Measurements from ENCODE around the gene ERLIN1.
"Not testable (repeated sequence)": the region's sequence is repeated elsewhere in the genome, so short reads cannot be mapped to it uniquely, and the experiment has no call there.

Gene ERLIN1

GRCh38 chr10:100131571-100131970 is 54.3 kb downstream of the ERLIN1 start:
- TF ChIP-seq CTCF (conservative IDR thresholded peaks at IDR 0.05; ENCODE audit: control insufficient read depth, insufficient read depth, low read depth, low read length), result no peak
- no peak for DNase-seq (ENCODE audit: low read depth)
- no peak overlapping the region for H3K4me3 ChIP-seq (ENCODE audit: control insufficient read depth, low read depth, low read length)

- no peak for DNase-seq (ENCODE audit: low read depth)
- no peak overlapping the region for H3K4me3 ChIP-seq (ENCODE audit: control insufficient read depth, low read depth, low read length)
- TF ChIP-seq CTCF (conservative IDR thresholded peaks at IDR 0.05; ENCODE audit: control insufficient read depth, insufficient read depth, low read depth, low read length), result no peak
Measured at GRCh38 chr10:100130831-100131230, 55.0 kb downstream of the ERLIN1 start.

- DNase-seq (ENCODE audit: low read depth), result no peak
- TF ChIP-seq CTCF (conservative IDR thresholded peaks at IDR 0.05; ENCODE audit: control insufficient read depth, insufficient read depth, low read depth, low read length), result no peak
Measured at GRCh38 chr10:100129424-100129823, 56.4 kb downstream of the ERLIN1 start.

GRCh38 chr10:100128951-100129350 is 56.9 kb downstream of the ERLIN1 start:
- no peak overlapping the region for H3K4me3 ChIP-seq (ENCODE audit: control insufficient read depth, low read depth, low read length)
- TF ChIP-seq CTCF (conservative IDR thresholded peaks at IDR 0.05; ENCODE audit: control insufficient read depth, insufficient read depth, low read depth, low read length), result no peak
- no peak for DNase-seq (ENCODE audit: low read depth)

More at GRCh38 chr10:100129424-100129823, 56.4 kb downstream of the ERLIN1 start:
- no peak overlapping the region for H3K4me3 ChIP-seq (ENCODE audit: control insufficient read depth, low read depth, low read length)

- H3K4me3 ChIP-seq (ENCODE audit: control insufficient read depth, low read depth, low read length); DNase-seq (ENCODE audit: low read depth): not testable (repeated sequence)
Measured at GRCh38 chr10:100125335-100125734, 60.5 kb downstream of the ERLIN1 start.

GRCh38 chr10:100124097-100124496 is 61.7 kb downstream of the ERLIN1 start:
- TF ChIP-seq CTCF (conservative IDR thresholded peaks at IDR 0.05; ENCODE audit: control insufficient read depth, insufficient read depth, low read depth, low read length), result no peak
- no peak overlapping the region for H3K4me3 ChIP-seq (ENCODE audit: control insufficient read depth, low read depth, low read length)
- DNase-seq (ENCODE audit: low read depth), result no peak

GRCh38 chr10:100122780-100123179 is 63.0 kb downstream of the ERLIN1 start:
- H3K4me3 ChIP-seq (ENCODE audit: control insufficient read depth, low read depth, low read length), result no peak overlapping the region
- no peak for TF ChIP-seq CTCF (conservative IDR thresholded peaks at IDR 0.05; ENCODE audit: control insufficient read depth, insufficient read depth, low read depth, low read length)
- no peak for DNase-seq (ENCODE audit: low read depth)
